ENCODE data around the gene PALLD. TPM values are rescaled to one million over a fixed set of nuclear protein-coding genes. Genes with fewer than 3 reads are reported as not detected.

PALLD gene
- total and polyA plus RNA-seq, 2 of the 8 experiments (the other 6 are each of a cell fraction or from before 2014, with no cell fraction given): 10.5 to 25.0 TPM

DNA sequence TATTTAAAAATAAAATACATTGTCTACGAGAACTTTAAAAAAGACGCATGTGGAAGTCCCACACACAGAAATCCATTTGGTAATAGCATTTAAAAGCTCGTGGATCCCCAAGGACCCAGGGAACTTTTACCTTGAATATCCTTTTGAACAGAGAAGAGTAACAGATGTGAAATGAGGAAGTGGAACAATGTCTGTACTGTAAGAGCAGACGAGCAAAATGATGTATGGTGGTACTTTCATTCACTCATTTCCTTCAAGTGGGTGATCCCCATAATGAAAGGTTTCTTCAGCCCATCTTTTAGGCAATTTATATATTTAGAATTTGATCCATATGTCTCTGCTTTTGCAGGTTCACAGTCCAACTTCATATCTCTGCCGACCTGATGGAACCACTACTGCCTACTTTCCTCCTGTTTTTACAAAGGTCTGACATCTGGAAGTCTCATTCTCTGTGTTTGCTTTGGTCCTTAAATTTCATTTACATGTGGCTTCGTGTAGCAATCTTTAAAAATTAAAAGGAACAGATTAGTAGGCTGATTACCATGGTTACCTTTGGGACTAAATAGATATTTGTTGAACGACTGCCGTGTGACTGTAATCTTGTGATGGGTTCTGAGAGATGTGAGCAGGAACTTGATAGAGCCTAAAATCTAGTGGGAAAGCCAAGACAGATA lies 188.4 kb downstream of the PALLD start (continued):
- no peak for TF ChIP-seq FOSL1 (IDR thresholded peaks at IDR 0.05; ENCODE audit: insufficient read depth, low read depth, low read length)
- TF ChIP-seq CEBPB (IDR thresholded peaks at IDR 0.05; ENCODE audit: low read depth, low read length): no peak

Measured in H1 (cell line).